ENCODE results near the gene KCNH8. TPM values are rescaled to one million over a fixed set of nuclear protein-coding genes. Genes with fewer than 3 reads are reported as not detected.

Gene KCNH8
- total and polyA plus RNA-seq, 10 of the 15 experiments (the other 5 are each of a cell fraction or from before 2014, with no cell fraction given): under 0.01 to 0.18 (median 0.07) TPM; not detected in 2

- intact Hi-C loops (cut with micrococcal nuclease; ENCODE audit: unreplicated experiment): no loop called here
- Histone ChIP-seq H3K36me3 (ENCODE audit: control insufficient read depth in 2 of 2, insufficient read depth in 2 of 2, low read length in 1 of 2) (no peaks in the 10 kb centered on the region), H3K79me2 (ENCODE audit: control insufficient read depth, insufficient read depth, low read length) (no peaks in the 10 kb centered on the region), H3K9ac (ENCODE audit: control insufficient read depth, insufficient read depth, low read length) (no peak overlapping the region), H3K9me3 (replicated peaks; ENCODE audit: control insufficient read depth, insufficient read depth, low read length) (no peaks in the 10 kb centered on the region), H3K4me3 (peak overlapping the region; percentile 1; the same call in 1 of the 2 replicates), H4K20me1 (ENCODE audit: control insufficient read depth, insufficient read depth) (no peaks in the 10 kb centered on the region), H3K27ac (ENCODE audit: control insufficient read depth, insufficient read depth) (no peak overlapping the region), H3K27me3 (replicated peaks in 1 of 2; ENCODE audit: control insufficient read depth in 2 of 2, insufficient read depth in 2 of 2, low read length in 1 of 2) (no peaks in the 10 kb centered on the region), H3K4me2 (ENCODE audit: control insufficient read depth, insufficient read depth) (0 out of 2 replicates have a peak overlapping the region, but pooled peaks have one; percentile 17), H2AFZ (ENCODE audit: control insufficient read depth, low read depth, low read length) (0 out of 2 replicates have a peak overlapping the region, but pooled peaks have one; percentile 12), H3K4me1 (ENCODE audit: control insufficient read depth, insufficient read depth, low read length) (no peaks in the 10 kb centered on the region; the same call in 1 of the 2 replicates)
- RAD21 ChIA-PET (ENCODE audit: unreplicated experiment): no interaction called here
- SMC1A ChIA-PET (ENCODE audit: uncharacterized antibody, unreplicated experiment): no interaction called here
- 13% methylated on average over 3 of the region's 3 CpGs for WGBS (ENCODE audit: insufficient coverage, insufficient replicate concordance, low lambda C conversion rate, missing lambda C conversion rate)
- in situ Hi-C loops (cut with MboI): no loop called here
- BruUV-seq (replicated peaks): no TSS peak
- POLR2A ChIA-PET: no interaction called here
- TF ChIP-seq CUX1 (IDR thresholded peaks at IDR 0.05; ENCODE audit: insufficient replicate concordance, low read depth, low read length) (no peak), ZZZ3 (IDR thresholded peaks at IDR 0.05; ENCODE audit: control insufficient read depth, insufficient read length, low read depth) (no peak), SUPT20H (IDR thresholded peaks at IDR 0.05; ENCODE audit: borderline replicate concordance, control insufficient read depth, low read depth, low read length) (no peak), PAX5 (IDR thresholded peaks at IDR 0.05; ENCODE audit: borderline replicate concordance, low read depth, low read length) (no peak), NFXL1 (IDR thresholded peaks at IDR 0.05; ENCODE audit: borderline replicate concordance) (no peak), CREB1 (IDR thresholded peaks at IDR 0.05; ENCODE audit: low read depth) (no peak), IKZF2 (IDR thresholded peaks at IDR 0.05) (no peak), SIX5 (IDR thresholded peaks at IDR 0.05; ENCODE audit: low read depth, low read length, severe bottlenecking) (no peak), SREBF1 (IDR thresholded peaks at IDR 0.05; ENCODE audit: low read length) (no peak)
- no peak for ATAC-seq
- no peak for DNase-seq (ENCODE audit: low read depth, low spot score)
- CTCF ChIA-PET: no interaction called here
- no peak for FAIRE-seq
Measured at GRCh38 chr3:19103510-19103909, 44.8 kb upstream of the KCNH8 start.
